Subcutaneous adipose tissue (tissue), 4 donors: Measurements from ENCODE around the gene WIPF3. TPM values are rescaled to one million over a fixed set of nuclear protein-coding genes. Genes with fewer than 3 reads are reported as not detected.

Source experiments
- total RNA-seq, 4 donors: library from RNA; depleted of rRNA; stranded (reverse); fragments of >200 nt; gene quantifications; one replicate each; pipeline ENCODE4 v1.1.0, GENCODE V29; 2016
- TF ChIP-seq, protein P1 (sequence below): fragments of 450-650 bp; IDR thresholded peaks from one replicate; pipeline ENCODE4 v1.5.1; 2016; ENCODE audit warnings: low read depth, mild to moderate bottlenecking, control low read depth, antibody characterized with exemption, moderate library complexity

WIPF3 gene
- total RNA-seq, 4 donors from 2014 or later: 0.17 to 0.65 (median 0.39) TPM

DNA sequence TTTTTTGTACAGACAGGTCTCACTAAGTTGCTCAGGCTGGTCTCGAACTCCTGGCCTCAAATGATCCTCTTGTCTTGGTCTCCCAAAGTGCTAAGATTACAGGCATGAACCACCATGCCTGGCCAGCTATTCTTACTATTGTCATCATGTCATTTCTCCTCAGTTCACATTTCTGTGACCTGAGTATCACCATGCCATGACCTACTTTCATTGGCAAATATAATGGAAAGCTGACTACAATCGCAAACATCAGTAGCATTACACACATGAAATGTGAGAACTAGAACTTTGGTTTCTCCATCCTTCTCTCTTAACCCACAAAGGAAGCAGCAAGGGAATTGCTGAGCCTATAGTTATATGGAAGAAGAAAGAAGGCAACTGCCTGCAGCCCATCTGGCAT lies 26.0 kb upstream of the WIPF3 start:
- TF ChIP-seq, protein P1, sequence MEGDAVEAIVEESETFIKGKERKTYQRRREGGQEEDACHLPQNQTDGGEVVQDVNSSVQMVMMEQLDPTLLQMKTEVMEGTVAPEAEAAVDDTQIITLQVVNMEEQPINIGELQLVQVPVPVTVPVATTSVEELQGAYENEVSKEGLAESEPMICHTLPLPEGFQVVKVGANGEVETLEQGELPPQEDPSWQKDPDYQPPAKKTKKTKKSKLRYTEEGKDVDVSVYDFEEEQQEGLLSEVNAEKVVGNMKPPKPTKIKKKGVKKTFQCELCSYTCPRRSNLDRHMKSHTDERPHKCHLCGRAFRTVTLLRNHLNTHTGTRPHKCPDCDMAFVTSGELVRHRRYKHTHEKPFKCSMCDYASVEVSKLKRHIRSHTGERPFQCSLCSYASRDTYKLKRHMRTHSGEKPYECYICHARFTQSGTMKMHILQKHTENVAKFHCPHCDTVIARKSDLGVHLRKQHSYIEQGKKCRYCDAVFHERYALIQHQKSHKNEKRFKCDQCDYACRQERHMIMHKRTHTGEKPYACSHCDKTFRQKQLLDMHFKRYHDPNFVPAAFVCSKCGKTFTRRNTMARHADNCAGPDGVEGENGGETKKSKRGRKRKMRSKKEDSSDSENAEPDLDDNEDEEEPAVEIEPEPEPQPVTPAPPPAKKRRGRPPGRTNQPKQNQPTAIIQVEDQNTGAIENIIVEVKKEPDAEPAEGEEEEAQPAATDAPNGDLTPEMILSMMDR: no peak

DNA sequence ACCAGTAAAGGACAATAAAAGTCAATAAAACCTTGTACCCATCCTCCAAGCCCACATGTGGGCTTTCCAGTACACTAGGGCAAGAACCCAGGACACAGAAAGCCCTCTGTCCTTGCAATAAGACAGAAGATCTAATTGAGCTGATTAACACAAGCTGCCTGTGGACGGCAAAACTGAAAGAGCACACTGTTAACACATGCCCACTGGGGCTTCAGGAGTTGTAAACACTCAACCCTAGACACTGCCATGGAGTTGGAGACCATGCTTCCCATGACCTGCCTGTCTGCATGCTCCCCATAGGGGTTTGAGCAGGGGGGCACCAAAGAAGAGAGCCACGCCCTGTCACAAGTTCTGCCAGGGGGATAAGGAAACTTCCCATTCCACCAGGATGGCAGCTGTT lies 22.6 kb upstream of the WIPF3 start:
- TF ChIP-seq, protein P1: no peak

DNA sequence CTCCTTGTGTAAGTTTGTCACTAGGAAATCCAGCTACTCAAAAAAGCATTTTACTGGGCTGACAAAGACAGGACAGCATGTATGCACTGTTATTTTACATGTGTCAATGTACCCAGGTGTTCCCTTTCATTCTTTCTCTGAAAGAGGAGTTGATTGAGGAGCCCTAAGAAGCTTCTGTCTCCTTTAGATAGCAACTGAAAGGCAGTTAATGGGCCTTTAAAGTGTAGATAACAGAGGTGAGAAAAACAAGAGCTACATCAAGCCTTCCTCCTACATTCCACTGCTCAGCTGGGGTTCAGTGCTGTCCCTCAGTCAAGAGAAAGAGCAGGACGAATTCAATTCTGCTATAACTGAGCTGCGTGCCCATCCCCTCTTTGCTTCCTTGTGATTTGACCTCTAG lies 12.8 kb upstream of the WIPF3 start:
- TF ChIP-seq, protein P1: no peak

DNA sequence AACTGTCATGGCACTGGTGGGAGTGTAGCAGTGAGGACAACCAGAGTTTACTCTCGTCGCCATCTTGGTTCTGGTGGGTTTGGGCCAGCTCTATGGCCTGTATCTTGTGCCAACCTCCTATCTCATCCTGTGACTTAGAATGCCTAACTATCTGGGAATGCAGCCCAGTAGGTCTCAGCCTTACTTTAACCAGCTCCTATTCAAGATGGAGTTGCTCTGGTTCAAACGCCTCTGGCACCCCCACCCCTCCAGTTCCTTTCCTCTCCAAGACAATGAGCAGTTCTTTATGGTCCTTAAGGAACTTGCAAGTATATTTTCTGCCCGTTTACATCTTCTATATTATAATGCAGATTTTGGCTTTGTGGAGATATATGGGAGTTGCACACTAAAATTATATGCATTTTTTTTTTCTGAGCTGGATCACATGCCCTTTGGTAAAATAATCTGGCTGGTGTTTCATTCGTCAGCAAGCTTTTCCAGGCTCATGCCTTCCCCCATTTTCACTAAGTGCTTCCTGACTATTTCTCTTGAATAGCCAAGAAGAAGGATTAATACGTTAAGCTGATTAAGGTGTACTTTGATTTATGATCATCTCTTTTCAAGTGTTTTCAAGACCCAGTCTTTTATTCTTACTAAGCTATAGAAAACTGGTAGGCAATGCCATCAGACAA lies 11.2 kb upstream of the WIPF3 start:
- TF ChIP-seq, protein P1: no peak

DNA sequence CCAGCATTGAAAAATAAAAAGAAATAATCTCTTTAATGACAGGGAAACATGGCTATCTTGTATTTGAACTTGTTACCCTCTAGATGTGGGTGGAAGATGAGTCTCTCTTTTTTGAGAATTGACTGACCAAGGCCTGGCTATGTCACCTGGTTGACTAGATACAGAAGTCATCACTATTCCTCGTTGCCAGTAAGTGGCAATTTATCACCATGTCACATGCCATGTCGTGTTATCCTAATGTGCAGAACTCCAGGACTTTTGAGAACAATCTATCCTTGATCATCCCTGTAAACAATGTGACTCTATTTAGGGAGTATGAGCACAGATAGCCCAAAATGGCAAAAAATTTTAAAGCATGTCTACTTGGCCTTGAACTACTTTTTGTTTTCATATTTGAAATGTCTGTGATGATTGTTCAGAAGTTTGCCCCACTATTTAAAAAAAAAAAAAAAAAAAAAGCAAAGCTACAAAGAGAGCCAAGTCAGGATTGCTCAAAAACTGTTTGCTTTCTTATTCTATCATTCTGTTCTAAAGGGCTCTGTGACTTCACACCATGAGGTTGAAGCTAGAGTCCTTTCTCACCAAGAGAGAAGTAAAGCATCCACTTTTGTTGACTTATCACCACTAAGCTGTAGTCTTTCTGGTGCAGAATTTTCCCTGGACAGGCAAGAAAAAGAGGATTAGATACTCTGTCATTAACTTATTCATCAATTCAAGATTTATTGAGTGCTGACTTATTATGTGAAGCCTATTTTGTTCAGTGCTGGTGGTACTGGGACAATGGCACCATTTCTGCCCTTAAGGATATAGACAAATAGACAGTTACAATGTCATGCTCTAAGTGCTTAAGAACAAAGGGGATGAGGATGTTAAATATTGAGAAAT lies 10.4 kb upstream of the WIPF3 start:
- TF ChIP-seq, protein P1: no peak

DNA sequence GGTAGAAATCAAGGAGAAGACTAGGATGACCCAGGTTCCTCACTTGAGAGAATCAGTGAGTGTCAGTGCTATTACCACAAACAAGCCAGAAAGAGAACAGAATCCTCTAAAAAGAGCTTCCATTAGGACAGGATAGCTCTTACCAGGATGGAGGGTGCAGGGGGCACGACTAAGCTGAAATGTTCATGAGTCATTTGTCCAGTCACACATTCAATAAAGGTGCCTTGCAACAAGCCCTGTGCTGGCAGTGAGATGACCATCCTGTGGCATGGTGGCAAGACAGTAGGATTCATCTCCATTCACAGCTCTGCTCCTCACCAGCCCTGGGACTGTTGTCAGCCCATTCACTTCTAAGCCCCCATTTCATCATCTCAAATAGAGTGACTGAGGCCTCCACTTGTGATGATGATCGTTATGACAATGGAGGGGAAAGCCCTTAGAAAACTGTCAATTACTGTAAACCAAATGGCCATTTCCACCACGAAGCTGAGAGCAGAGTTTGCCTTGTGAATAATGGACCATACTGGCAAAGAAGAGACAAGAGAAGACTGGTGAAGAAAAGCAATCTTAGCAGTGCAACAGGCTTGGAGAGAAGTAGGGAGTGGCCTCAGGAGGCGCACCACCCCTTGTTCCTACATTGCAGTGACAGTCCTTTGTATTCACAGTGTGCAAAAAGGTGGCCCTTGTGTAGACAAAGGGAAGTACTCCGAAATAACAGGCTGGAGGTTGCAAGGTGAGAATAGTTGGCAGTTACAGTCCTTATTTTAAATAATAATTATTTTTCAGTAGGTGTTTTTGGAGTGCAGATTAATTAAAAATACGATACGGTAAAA lies 9.0 kb upstream of the WIPF3 start:
- TF ChIP-seq, protein P1: no peak
